ENCODE data around the gene VAV3.
A peak's percentile ranks its signal among the peaks of the same experiment; 100 is the strongest.
"Not testable (repeated sequence)": the region's sequence is repeated elsewhere in the genome, so short reads cannot be mapped to it uniquely, and the experiment has no call there.

The VAV3 gene

DNA sequence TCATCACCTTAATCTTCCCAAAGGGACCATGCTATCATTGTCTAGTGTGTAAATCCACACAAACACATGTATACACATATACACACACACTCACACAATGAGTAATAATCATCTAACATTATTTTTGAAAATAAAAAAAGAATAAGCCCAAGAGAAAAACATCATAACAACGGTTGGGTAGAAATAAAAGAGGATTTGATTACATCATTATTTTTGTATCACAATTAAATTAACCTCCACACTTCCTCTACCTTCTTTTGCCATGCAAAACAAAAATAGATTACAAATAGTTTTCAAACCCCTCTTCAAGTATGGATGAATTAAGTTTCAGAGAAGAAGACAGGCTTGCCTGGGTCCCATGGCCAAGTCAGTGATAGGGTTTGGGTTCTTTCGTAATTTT, 238.1 kb downstream of the VAV3 start:
- no peak for DNase-seq

DNA sequence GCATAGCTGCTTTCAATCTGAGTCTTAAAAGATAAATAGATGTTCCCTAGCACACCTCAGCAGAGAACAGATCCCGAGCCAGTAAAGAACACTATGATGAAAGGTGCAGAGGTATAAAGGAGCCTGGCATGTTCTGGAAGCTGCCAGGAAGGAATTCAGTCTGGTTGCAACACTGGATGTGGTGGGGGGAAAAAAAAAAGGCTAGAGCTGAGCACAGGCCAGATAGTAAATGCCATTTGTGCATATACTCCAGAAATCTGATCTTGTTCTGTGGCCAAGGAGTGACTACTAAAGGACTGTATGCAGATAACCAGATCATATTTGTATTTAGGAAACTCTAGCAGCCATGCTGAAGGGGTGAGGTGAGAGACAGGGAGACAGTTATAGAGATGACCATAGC, 240.3 kb downstream of the VAV3 start:
- DNase-seq, result no peak

DNA sequence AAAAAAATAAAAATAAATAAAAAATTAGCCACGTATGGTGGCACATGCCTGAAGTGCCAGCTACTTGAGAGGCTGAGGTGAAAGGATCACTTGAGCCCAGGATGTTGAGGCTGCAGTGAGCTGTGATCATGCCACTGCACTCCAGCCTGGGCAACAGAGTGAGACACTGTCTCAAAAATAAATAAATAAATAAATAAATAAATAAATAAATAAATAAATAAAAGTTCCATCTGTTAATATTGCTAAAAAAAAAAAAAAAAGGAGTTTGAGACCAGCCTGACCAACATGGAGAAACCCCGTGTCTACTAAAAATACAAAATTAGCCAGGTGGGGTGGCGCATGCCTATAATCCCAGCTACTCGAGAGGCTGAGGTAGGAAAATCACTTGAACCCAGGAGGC, 244.8 kb downstream of the VAV3 start:
- not testable (repeated sequence) for DNase-seq

DNA sequence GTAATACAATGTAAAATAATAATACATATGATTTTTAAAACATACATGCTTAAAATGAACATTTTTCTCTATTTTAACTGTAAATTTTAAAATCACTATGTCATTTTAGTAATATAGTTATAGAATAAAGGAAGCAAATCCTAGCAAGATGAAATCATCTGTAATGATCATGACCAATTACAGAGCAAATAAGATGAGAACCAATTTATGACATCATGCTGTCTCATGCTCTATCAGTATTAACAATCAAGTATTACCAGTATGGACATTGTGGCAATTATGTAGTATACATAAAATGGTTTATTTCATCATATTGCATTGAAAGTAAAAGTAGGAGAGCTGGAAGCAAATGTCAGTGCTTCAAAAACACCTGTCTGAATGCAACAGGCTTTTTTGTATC, 255.0 kb downstream of the VAV3 start:
- DNase-seq, result no peak

DNA sequence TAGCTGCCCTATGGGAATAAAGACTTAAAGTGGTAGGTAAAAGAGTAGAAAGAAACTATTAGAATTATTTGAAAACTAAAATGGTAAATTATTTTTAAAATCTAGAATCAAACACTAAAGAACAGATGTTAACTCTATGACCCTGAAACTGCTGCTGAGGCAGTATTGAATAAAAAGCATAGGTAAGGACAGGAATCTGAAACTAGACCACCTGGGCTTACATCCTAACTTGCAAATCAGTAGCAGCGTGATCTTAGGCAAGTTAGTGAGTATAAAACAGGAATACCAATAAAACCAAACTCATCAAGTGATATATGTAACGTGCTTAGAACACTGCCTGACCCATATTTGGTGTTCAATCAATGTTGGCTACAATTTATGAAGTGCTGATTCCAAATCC, 257.9 kb downstream of the VAV3 start:
- no peak for DNase-seq

DNA sequence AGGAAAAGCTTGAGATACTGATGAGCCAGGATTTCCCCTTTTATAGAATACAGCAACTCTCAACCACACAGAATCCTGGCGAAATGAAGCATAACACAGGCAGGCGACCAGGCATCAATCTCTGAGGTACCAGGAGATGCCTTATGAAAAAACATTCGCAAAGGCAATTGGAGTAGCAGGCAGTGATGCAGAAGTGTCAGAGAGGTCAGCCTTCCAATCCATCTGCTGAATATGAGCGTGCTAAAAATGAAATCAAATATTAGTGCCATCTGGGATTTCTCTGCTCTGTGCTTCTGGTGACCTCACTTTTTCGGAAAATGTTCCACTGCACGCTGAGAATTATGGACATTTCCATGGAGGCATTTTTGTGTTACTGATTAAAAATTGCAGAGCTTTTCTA, 258.8 kb downstream of the VAV3 start:
- DNase-seq, result peak; percentile 12 to 58

DNA sequence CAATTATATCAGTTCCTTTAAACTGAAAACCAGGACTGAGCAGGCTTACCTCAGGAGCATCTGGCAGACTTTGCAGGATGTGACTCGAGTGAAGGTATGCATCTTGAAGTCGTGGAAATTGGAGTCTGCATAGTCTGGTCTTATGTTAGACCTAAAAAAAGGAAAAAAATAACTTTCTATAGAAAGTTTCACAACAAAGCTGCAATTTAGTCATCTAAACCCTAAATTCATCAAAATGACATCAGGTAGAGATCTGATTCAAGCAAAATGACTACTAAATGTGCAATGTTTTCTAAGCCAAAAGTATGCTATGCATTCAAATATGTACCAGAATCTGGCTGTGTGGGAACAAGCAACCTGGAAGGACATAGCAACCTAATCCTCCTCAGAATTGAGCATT, 260.1 kb downstream of the VAV3 start:
- no peak for DNase-seq

DNA sequence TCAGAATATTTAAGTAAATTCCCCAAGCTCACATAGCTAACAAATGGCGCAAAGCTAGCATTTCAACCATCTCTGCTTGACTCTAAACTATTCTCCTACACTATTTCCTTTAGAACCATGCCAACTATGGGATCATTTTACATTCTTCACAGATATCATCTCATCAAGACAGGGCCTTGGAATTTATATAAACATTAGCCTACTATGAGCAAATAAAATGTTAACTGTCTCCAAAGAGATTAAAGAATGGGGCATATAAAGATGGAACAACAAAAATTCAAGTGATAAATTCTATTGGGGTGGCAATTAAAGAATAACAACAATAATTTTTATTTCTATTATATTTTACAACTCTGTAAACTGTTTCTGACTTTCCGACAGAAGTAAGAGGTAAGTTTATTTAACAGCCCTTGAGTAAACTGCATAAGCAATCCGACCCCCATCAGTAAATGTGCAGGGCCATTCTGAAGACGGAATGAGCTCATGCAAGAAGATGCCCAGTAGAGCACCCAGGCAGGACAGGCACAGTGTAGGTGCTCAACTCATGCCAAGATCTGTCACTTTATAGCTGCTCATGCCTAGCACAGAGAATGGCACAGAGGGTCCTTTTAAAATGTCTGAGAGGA, 261.9 kb downstream of the VAV3 start:
- DNase-seq, result no peak

DNA sequence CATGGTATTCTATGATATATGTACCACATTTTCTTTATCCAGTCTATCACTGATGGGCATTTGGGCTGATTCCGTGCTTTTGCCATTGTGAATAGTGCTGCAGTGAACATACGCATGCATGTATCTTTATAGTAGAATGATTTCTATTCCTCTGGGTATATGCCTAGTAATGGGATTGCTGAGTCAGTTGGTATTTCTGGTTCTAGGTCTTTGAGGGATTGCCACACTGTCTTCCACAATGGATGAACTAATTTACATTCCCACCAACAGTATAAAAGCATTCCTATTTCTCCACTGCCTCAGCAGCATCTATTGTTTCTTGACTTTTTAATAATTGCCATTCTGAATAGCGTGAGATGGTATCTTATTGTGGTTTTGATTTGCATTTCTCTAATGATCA, 264.3 kb downstream of the VAV3 start:
- not testable (repeated sequence) for DNase-seq

DNA sequence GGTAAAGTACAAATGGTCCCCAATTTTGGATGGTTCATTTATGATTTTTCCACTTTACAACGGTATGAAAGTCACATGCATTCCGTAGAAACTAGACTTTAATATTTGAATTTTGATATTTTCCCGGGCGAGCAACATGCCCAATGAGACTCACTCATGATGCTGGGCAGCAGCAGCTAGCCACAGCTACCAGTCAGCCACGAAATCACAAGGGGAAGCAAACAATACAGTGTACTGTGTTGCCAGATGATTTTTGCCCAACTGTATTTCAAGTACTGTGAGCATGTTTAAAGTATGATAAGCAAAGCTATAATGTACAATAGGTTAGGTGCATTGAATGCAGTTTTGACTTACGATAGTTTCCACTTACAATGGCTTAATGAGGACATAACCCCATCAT, 266.8 kb downstream of the VAV3 start:
- DNase-seq, result no peak

DNA sequence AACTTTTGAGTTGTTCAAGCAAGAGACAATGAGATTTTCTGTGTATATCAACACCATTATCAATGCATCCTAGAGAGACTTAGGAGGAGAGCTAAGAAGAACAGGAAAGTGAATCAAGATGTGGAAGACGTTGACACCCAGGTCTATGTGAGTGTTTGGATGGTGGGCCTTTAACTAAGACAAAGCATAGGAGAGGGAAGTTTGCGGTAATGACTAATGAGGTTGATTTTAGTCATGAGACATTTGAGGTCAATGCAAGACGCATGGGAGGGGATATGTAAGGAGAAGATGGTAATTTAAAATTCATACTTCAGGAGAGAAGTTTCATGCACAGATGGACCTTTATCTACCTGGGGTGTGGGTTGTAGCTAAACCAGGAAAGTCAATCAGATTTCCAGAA, 269.6 kb downstream of the VAV3 start:
- no peak for DNase-seq

DNA sequence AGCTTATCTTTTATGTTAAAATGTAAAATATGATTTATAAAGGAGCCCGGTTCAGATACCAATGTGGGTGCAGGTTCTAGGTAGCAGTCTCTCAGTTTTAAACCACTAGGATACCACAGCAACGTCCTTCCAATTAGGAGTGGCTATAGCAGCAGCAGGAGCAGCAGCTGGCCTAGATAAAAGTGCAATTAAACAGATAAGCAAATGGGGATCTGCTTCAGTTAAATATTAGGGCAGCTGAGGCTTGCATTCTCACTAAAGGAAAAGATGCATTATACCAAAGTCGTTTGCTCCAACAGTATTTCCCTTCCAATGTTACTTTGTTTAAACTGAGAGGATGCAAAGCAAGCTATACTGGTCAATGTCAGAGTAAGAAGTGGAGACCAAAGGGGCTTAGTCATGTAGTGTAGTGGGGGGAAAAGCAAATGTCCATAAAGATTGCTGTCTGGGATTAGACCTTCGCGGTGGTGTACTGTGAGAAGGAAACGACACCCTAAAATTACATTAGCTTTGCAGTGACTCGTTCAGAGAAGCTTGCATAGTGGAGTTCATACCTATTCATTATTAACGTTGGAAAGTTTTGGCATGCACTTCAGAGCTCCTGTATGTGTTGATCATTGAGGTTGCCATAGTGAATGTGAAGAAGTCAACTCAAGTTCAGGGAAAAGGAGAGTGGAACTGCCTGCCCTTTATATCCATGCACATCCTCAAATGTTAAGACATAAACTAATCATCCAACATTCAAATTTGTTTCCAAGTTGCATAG, 272.2 kb downstream of the VAV3 start:
- peak; percentile 56 to 73 for DNase-seq

DNA sequence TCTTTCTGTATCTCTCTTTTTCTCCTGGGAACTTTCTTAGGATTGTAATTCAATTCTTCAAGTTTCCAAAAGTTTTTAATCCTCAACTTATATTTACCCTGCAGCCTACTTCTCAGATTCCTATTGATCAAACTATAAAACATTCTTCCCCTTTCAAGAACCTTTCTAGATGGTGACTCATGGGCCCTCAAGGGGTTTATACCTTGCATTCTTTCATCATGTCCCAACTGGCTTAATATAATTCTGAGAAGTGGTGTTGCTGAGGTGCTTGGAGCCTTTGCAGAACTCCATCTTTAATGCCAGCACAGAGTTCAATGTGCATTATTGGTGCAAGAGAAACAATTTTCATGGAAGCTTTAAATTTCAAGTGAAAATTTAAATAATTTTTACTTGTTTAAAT, 273.4 kb downstream of the VAV3 start:
- DNase-seq, result no peak

DNA sequence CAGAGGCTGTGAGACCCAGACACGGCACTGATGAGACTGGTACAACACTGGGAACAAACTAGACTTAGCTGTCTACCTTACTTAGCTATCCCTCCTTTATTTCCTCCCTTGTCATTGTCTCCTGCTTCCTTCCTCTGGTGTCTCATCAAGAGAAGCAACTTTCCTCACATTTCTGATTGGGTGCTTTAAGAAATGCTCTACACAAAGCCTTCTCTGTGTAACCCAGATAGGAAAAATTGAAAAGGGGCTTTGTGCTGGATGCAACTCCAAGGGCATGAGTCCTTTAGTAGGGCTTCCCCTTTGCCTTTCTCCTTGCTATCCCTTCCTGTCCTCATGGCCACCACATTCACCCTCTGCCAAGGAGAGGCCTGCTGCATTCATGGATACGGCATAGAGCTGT, 274.5 kb downstream of the VAV3 start:
- no peak for DNase-seq

DNA sequence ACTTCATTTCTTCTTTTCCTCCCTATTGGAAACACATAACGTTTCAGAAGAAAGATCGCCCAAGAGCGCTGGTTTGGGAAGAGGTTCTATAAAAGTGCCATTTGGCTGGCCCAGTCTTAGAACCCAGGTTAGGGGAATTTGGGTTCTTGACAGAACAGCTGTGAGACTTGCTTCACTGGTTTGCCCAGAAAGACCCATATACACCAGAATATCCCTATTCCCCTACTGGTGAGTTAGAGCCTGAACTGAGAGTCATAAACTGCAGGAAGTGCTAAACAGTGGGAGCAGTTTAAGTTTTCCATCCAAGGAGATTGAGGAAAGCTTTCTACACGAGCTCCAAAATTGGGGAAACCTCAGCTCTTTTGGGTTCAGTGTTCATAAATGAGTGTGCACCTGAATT, 275.2 kb downstream of the VAV3 start:
- no peak for DNase-seq

DNA sequence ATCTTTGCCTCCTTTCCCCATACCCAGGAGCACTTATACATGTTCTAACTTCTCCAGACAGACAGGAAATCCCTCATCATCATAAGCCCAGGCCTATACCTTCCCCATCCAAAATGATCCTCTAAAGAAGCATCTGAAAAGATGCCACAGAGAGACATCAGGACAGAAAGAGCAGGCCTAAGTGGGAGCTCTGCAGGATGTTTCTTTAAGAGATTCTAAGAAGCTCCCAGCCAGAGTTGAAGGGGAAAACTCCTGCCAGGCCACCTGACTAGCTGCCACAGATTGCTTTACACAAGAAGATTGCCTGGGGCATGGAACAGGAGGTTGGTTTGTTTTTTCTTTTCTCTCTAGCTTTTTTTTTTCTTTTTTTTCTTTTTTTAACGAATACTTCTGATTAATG, 275.8 kb downstream of the VAV3 start:
- no peak for DNase-seq

DNA sequence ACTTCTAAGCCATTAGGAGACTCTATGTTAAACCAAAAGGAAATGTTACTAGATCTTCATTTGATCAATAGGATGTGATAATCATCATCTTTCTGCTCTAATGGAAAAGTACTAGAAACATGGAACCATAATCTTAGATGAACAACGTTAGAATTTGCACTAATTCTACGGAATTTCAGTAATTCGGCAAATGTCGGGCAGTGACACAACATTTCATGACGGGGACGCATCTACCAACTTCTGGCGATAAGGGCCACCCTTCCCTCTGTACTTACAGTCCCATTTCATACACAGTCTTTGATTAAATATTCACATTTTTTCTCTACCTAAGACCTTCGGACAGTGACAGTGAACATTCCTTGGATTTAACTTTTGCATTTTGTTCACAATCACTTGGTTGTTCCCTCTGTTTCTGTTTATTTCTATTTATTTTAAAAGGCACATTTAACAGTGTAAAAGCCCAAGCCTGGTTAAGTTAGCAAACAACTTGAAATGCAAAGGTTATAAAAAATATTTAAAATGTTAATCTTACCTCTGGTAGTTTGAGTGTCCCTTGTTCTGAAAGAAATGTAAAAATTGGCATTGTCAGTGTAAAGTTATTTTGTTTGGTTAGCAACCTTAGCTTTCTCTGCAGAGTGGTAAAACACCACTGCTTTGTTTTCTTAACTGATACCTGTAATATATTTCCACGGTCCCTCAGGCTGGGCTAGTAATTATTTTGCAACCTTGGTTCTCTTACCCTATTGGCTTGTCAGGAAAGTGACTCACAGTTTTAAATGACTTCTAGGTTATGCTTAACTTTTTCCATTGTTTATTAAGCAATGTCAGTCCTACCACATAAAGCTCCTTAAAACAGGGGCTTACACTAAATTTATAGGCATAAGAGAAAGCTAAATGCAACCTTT, 276.9 kb downstream of the VAV3 start:
- DNase-seq, result no peak

DNA sequence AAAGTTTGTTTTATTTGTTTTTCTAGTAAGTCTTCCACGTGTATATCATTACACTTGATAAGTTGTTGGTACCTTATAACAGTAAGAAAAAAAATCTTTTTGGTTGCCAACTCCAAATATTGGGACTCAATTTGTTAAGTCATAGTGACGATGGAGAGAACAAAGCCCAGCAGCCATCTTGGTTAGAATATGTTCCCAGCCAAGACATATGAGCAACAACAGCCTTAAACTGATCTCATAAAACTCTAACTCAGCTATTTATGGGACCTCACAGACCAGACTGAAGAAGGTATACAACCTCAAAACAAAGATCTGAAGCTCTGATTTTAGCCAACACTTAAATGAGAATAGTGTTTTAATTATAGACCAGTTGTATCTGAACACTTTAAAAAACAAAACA, 281.3 kb downstream of the VAV3 start:
- no peak for DNase-seq

DNA sequence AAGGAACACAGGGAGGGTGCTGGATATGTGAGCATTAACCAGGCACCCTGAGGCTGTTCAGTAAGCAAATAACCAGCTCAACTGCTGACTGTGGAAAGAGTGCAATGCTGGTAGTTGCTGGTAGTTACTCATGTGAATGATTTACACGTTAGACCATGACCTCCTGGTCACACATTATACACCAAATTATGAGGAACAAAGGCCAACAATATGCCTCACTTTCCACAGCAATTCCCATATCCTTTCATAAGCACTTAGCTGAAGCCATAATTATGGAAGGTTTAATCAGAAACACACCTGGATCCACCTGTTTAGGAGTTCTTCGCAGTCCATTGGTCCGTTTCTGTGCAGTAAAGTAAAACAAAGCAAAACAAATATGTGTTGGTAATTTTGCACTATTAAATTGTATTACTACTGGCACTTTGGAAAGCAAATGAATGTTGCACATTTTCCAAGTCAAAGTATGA, 281.8 kb downstream of the VAV3 start:
- DNase-seq, result no peak

DNA sequence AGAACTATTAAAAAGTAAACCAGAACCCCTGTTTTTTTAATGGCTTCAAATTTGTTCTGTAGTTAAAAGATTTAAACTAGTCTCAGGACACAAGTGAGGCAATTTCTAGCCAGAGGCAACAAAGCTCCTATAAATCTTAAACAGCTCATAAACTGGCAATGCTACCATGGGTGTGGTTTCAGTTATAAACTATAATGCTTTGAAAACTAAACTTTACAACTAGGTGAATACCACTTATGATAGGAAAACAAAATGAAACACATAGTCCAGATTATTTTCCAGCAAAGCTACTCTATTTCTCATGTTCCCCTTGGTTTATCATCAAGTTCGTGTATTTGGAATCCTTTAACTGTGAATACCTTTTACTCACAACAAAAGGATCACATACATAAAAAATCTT, 282.5 kb downstream of the VAV3 start:
- no peak for DNase-seq

DNA sequence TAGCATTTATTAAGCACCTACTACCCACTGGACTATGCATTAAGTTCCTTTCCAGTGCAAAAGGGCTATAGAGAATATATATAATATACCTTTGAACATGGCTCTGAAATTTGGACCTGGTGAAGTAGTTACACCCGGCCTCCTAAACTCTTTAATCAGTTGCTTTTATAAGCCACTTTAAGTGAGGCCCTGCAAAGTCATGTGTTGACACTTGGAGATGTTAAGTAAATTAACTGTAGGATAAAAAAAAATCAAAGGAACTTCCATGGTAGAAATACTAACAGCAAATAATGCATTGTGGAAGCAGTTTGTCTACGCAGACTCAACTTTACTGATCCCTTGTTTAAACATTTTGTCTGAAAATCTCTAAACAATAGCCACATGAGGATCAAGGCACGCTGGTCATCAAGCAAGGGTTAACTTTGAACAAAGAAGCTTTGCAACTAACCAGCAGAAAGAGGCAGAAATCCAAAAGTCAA, 283.9 kb downstream of the VAV3 start:
- no peak for DNase-seq

DNA sequence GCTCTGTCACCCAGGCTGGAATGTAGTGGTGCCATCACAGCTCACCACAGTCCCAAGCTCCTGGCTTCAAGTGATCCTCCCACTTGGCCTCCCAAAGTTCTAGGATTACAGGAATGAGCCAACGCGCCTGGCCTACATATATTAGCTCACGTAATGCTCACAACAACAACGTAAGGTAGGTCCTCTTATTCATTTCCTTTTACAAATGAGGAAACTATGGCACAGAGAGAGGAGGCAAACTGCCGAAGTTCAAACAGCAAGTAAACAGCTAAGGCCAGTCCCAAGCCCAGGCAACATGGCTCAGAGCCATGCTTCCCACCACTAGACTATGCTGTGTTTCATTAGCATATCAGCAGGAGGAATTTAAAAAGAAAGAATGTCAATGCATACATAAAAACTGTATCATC, 284.4 kb downstream of the VAV3 start:
- no peak for DNase-seq

DNA sequence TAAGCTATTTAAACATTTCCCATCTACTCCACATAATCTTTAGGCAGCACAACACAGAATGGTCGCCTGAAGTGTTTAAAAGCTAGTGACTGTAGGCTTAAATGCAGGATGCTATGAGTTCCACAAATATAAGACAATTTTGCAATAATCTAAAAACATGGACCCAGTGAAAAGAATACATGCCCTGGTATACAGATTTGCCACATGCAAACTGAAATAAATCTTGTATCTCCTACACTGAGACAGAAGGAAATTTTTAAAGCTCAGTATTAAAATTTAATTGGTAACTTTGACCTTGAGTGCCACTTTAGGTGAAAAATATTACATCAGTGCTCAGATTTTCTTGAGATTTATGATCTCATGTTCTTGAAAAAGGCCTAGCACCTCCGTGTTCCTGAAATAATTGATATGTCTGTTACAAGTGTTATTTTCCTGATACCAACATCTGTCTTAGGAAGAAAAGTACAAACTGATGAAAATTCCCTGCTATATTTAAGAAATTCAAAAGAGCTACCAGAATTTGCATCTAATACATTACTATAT, 285.5 kb downstream of the VAV3 start:
- no peak for DNase-seq
